Activated CD8-positive, alpha-beta T cell treated with anti-CD3 and anti-CD28 coated beads, Interleukin-2, amount 10 ng/mL, durations not matched to agents 7 days and 5 days (primary cell): Measurements from ENCODE around the gene DMXL1. TPM values are rescaled to one million over a fixed set of nuclear protein-coding genes. Genes with fewer than 3 reads are reported as not detected.

Source experiments
- ATAC-seq: fragments of 150-1000 bp; cut with Tn5 transposase; one replicate; pipeline ENCODE4 v1.10.0; 2021; ENCODE audit warnings: moderate library complexity
- CTCF ChIA-PET: fragments of 350-600 bp; sonication (Branson Sonifier 250); formaldehyde crosslinking; loops from one replicate; lab custom pipeline; 2021; ENCODE audit warnings: antibody characterized with exemption; lab: Charles Lee
- POLR2A ChIA-PET: fragments of 350-600 bp; sonication (Branson Sonifier 250); formaldehyde crosslinking; loops from one replicate; lab custom pipeline; 2021; ENCODE audit warnings: antibody characterized with exemption; lab: Charles Lee
- DNase-seq: peaks from one replicate; pipeline ENCODE4 v3.0.0-alpha.2; 2020
- H3K27ac Mint-ChIP-seq: one replicate; pipeline ENCODE4 v1.8.0; 2021; ENCODE audit warnings: mild to moderate bottlenecking, mixed read lengths
- H3K27me3 Mint-ChIP-seq: one replicate; pipeline ENCODE4 v1.8.0; 2021; ENCODE audit warnings: low read depth, mixed read lengths
- H3K36me3 Mint-ChIP-seq: one replicate; pipeline ENCODE4 v1.8.0; 2021; ENCODE audit warnings: low read depth, mixed read lengths
- H3K4me1 Mint-ChIP-seq: one replicate; pipeline ENCODE4 v1.8.0; 2021; ENCODE audit warnings: low read depth, mixed read lengths
- H3K4me3 Mint-ChIP-seq: one replicate; pipeline ENCODE4 v1.8.0; 2021; ENCODE audit warnings: mild to moderate bottlenecking, mixed read lengths
- H3K9me3 Mint-ChIP-seq: one replicate; pipeline ENCODE4 v1.8.0; 2022; ENCODE audit warnings: mixed read lengths; ENCODE audit not compliant: insufficient read depth
- total RNA-seq, 2 experiments: library from RNA; stranded (reverse); gene quantifications; one replicate each; pipeline ENCODE4 v1.2.3, GENCODE V29; 2021

Gene DMXL1
- total RNA-seq, 2 experiments from 2014 or later, result 32.3 to 33.9 TPM

DNA sequence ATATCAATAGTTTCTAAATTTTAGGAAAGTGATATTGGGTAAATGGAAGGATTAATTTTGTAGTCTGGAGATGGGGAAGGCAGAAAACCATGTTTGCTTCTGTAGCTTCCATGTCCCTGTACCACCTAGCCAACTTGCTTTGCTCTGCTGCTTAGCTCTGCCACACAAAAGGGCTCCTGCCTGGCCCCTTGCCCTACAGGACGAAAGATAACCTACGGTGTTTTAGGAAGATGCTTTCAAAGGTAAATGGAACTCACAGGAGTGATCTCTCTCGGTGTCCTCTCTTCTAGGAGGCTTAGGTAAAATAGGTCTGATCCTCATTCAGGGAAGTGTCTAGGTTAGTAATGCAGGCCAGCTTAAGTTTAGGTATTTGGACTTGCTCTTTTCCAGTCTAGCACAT, 37.8 kb upstream of the DMXL1 start:
- Mint-ChIP-seq H3K36me3 (no peaks in the 10 kb centered on the region), H3K27me3 (no peaks in the 10 kb centered on the region), H3K4me3 (no peak overlapping the region), H3K27ac (no peak overlapping the region), H3K4me1 (peaks cover 22% of the 10 kb centered on the region), H3K9me3 (no peaks in the 10 kb centered on the region)
- CTCF ChIA-PET, result interaction anchor here (1.2 to 3.0 kb wide), 5 partner anchors 12 to 402 kb away, joined by 4 to 13 read pairs (median 7); partner anchors contain the start of genes DMXL1 and DTWD2
- DNase-seq (no peak), ATAC-seq (no peak)
- POLR2A ChIA-PET, result interaction anchor here (1.7 kb wide), 1 partner anchor 37 kb away, joined by 6 read pairs; the partner anchor contains the start of gene DMXL1

GRCh38 chr5:119036101-119036762, 34.7 kb upstream of the DMXL1 start:
- DNase-seq, result no peak
- CTCF ChIA-PET, result interaction anchor here (1.9 kb wide), 1 partner anchor 376 kb away, joined by 8 read pairs; no protein-coding TSS in a partner anchor
- POLR2A ChIA-PET, result no interaction called here
- no peak overlapping the region for H3K4me3 Mint-ChIP-seq
- no peak overlapping the region for H3K27ac Mint-ChIP-seq
- no peak for ATAC-seq
- peaks cover 14% of the 10 kb centered on the region for H3K4me1 Mint-ChIP-seq
- no peaks in the 10 kb centered on the region for H3K27me3 Mint-ChIP-seq
- no peaks in the 10 kb centered on the region for H3K36me3 Mint-ChIP-seq
- no peaks in the 10 kb centered on the region for H3K9me3 Mint-ChIP-seq

GRCh38 chr5:119037496-119038215, 33.2 kb upstream of the DMXL1 start:
- Mint-ChIP-seq H3K4me3 (no peak overlapping the region), H3K27me3 (no peaks in the 10 kb centered on the region), H3K9me3 (no peaks in the 10 kb centered on the region), H3K36me3 (no peaks in the 10 kb centered on the region), H3K27ac (no peak overlapping the region), H3K4me1 (peaks cover 1% of the 10 kb centered on the region)
- ChIA-PET CTCF (interaction anchor here (1.9 kb wide), 1 partner anchor 374 kb away, joined by 8 read pairs; no protein-coding TSS in a partner anchor), POLR2A (no interaction called here)
- no peak for DNase-seq
- no peak for ATAC-seq

GRCh38 chr5:119048246-119048645, 22.6 kb upstream of the DMXL1 start:
- H3K36me3 Mint-ChIP-seq, result no peaks in the 10 kb centered on the region
- ChIA-PET POLR2A (interaction anchor here (0.6 kb wide), 1 partner anchor 60 kb away, joined by 3 read pairs; no protein-coding TSS in a partner anchor), CTCF (interaction anchor here (0.7 kb wide), 1 partner anchor 364 kb away, joined by 4 read pairs; no protein-coding TSS in a partner anchor)
- H3K4me1 Mint-ChIP-seq, result no peaks in the 10 kb centered on the region
- ATAC-seq (no peak), DNase-seq (no peak)
- no peak overlapping the region for H3K4me3 Mint-ChIP-seq
- no peaks in the 10 kb centered on the region for H3K27me3 Mint-ChIP-seq
- H3K27ac Mint-ChIP-seq, result no peak overlapping the region
- no peaks in the 10 kb centered on the region for H3K9me3 Mint-ChIP-seq

GRCh38 chr5:119049824-119050449, 20.9 kb upstream of the DMXL1 start:
- Mint-ChIP-seq H3K4me1 (no peaks in the 10 kb centered on the region), H3K4me3 (no peak overlapping the region), H3K36me3 (no peaks in the 10 kb centered on the region), H3K9me3 (no peaks in the 10 kb centered on the region), H3K27ac (no peak overlapping the region), H3K27me3 (no peaks in the 10 kb centered on the region)
- ChIA-PET CTCF (no interaction called here), POLR2A (no interaction called here)
- ATAC-seq (no peak), DNase-seq (no peak)

DNA sequence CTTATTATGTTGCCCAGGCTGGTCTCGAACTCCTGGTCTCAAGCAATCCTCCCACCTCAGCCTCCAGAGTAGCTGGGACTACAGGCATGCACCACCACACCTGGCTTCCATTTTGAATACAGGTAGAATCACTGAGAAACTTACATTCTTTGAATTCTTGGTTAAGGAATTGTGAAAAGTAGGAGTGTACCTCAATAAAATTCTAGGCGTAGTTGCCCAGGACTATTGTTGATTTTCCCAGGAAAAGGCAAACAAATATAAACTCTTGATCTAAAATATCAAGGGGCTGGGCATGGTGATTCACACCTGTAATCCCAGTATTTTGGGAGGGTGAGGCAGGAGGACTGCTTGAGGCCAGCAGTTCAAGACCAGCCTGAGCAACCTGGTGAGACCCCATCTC, 16.8 kb upstream of the DMXL1 start:
- POLR2A ChIA-PET, result no interaction called here
- H3K27me3 Mint-ChIP-seq, result no peaks in the 10 kb centered on the region
- H3K27ac Mint-ChIP-seq, result no peak overlapping the region
- ATAC-seq (no peak), DNase-seq (no peak)
- H3K4me3 Mint-ChIP-seq, result no peak overlapping the region
- H3K36me3 Mint-ChIP-seq, result no peaks in the 10 kb centered on the region
- no peaks in the 10 kb centered on the region for H3K4me1 Mint-ChIP-seq
- no peaks in the 10 kb centered on the region for H3K9me3 Mint-ChIP-seq
- CTCF ChIA-PET, result no interaction called here

GRCh38 chr5:119055294-119055693, 15.6 kb upstream of the DMXL1 start:
- H3K4me1 Mint-ChIP-seq, result no peaks in the 10 kb centered on the region
- H3K9me3 Mint-ChIP-seq, result no peaks in the 10 kb centered on the region
- CTCF ChIA-PET, result interaction anchor here (0.6 kb wide), 1 partner anchor 18 kb away, joined by 3 read pairs; no protein-coding TSS in a partner anchor
- H3K27me3 Mint-ChIP-seq, result no peaks in the 10 kb centered on the region
- H3K4me3 Mint-ChIP-seq, result no peak overlapping the region
- H3K36me3 Mint-ChIP-seq, result no peaks in the 10 kb centered on the region
- no peak overlapping the region for H3K27ac Mint-ChIP-seq
- POLR2A ChIA-PET, result no interaction called here
- ATAC-seq (no peak), DNase-seq (no peak)

- Mint-ChIP-seq H3K4me1 (peaks cover 8% of the 10 kb centered on the region), H3K9me3 (no peaks in the 10 kb centered on the region), H3K27me3 (no peaks in the 10 kb centered on the region), H3K4me3 (no peak overlapping the region), H3K27ac (no peak overlapping the region), H3K36me3 (no peaks in the 10 kb centered on the region)
- ATAC-seq (no peak), DNase-seq (no peak)
- ChIA-PET POLR2A (no interaction called here), CTCF (interaction anchor here (0.6 kb wide), 1 partner anchor 13 kb away, joined by 3 read pairs; no protein-coding TSS in a partner anchor)
Observed at GRCh38 chr5:119058979-119059529, 11.8 kb upstream of the DMXL1 start.

GRCh38 chr5:119059740-119060255, 11.1 kb upstream of the DMXL1 start:
- CTCF ChIA-PET, result interaction anchor here (1.0 kb wide), 1 partner anchor 72 kb away, joined by 4 read pairs; the partner anchor contains the start of gene DTWD2
- H3K4me3 Mint-ChIP-seq, result no peak overlapping the region
- no peaks in the 10 kb centered on the region for H3K9me3 Mint-ChIP-seq
- H3K36me3 Mint-ChIP-seq, result no peaks in the 10 kb centered on the region
- no peaks in the 10 kb centered on the region for H3K27me3 Mint-ChIP-seq
- DNase-seq, result no peak
- ATAC-seq, result no peak
- peaks cover 11% of the 10 kb centered on the region for H3K4me1 Mint-ChIP-seq
- no peak overlapping the region for H3K27ac Mint-ChIP-seq
- POLR2A ChIA-PET, result no interaction called here

GRCh38 chr5:119063579-119064379, 7.1 kb upstream of the DMXL1 start:
- Mint-ChIP-seq H3K27ac (no peak overlapping the region), H3K27me3 (no peaks in the 10 kb centered on the region), H3K9me3 (no peaks in the 10 kb centered on the region), H3K4me3 (no peak overlapping the region), H3K36me3 (no peaks in the 10 kb centered on the region), H3K4me1 (peaks cover 11% of the 10 kb centered on the region)
- peak; percentile 44 for ATAC-seq
- CTCF ChIA-PET, result interaction anchor here (0.7 kb wide), 3 partner anchors 53 to 204 kb away, joined by 3 read pairs; partner anchors contain the start of gene DTWD2
- DNase-seq, result no peak
- POLR2A ChIA-PET, result interaction anchor here (0.6 kb wide), 1 partner anchor 42 kb away, joined by 3 read pairs; no protein-coding TSS in a partner anchor

DNA sequence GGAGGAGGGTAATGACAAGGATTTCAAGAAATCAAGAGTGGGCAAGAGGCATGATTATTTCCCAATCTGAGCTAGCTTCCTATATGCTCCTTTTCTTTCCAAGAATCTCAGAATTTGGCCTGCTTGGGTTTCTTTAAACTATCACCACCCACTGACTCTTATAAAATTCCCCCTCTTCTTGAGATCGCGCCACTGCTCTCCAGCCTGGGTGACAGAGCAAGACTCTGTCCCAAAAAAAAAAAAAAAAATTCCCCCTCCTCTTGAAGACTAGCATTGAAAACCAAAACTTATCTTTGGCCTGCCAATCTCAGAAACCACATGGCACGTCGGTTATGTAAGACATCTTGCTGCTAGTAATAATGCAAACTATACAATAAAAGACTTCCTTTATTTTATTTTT, 3.4 kb upstream of the DMXL1 start:
- no peak overlapping the region for H3K4me3 Mint-ChIP-seq
- ATAC-seq (no peak), DNase-seq (no peak)
- no peaks in the 10 kb centered on the region for H3K27me3 Mint-ChIP-seq
- ChIA-PET POLR2A (no interaction called here), CTCF (no interaction called here)
- no peaks in the 10 kb centered on the region for H3K9me3 Mint-ChIP-seq
- H3K27ac Mint-ChIP-seq, result no peak overlapping the region
- H3K36me3 Mint-ChIP-seq, result peaks cover 2% of the 10 kb centered on the region
- H3K4me1 Mint-ChIP-seq, result peaks cover 20% of the 10 kb centered on the region
